Ovary (tissue), 3 donors: ENCODE data around the gene NSMCE4A.

Experiments
- EP300 ChIP-seq: sonication (generic); formaldehyde crosslinking; IDR thresholded peaks from one replicate; pipeline ENCODE4 v1.6.1; 2017; ENCODE audit warnings: antibody characterized with exemption
- POLR2A ChIP-seq: fragments of 450-650 bp; IDR thresholded peaks from one replicate; pipeline ENCODE4 v1.6.1; 2017; ENCODE audit warnings: antibody characterized with exemption, mild to moderate bottlenecking, moderate library complexity
- TF ChIP-seq, protein P1 (sequence below), 3 donors: fragments of 450-650 bp in 2 of 3; fragments of 200-600 bp in 1 of 3; IDR thresholded peaks; one replicate each; pipeline versions ENCODE4 v1.5.1 to v1.8.0; 2016 to 2022; ENCODE audit warnings: antibody characterized with exemption in 3 of 3, mild to moderate bottlenecking in 1 of 3
- donor health status: DM: no; HTN: no; CAD: no.

- TF ChIP-seq, protein P1, sequence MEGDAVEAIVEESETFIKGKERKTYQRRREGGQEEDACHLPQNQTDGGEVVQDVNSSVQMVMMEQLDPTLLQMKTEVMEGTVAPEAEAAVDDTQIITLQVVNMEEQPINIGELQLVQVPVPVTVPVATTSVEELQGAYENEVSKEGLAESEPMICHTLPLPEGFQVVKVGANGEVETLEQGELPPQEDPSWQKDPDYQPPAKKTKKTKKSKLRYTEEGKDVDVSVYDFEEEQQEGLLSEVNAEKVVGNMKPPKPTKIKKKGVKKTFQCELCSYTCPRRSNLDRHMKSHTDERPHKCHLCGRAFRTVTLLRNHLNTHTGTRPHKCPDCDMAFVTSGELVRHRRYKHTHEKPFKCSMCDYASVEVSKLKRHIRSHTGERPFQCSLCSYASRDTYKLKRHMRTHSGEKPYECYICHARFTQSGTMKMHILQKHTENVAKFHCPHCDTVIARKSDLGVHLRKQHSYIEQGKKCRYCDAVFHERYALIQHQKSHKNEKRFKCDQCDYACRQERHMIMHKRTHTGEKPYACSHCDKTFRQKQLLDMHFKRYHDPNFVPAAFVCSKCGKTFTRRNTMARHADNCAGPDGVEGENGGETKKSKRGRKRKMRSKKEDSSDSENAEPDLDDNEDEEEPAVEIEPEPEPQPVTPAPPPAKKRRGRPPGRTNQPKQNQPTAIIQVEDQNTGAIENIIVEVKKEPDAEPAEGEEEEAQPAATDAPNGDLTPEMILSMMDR (IDR thresholded peaks at IDR 0.05): no peak
- TF ChIP-seq EP300: no peak
- TF ChIP-seq POLR2A: no peak
These were observed 47.6 kb downstream of the NSMCE4A start for GRCh38 chr10:121927318-121927840.
